ENCODE measurements around the gene TSPAN9.

Gene TSPAN9

DNA sequence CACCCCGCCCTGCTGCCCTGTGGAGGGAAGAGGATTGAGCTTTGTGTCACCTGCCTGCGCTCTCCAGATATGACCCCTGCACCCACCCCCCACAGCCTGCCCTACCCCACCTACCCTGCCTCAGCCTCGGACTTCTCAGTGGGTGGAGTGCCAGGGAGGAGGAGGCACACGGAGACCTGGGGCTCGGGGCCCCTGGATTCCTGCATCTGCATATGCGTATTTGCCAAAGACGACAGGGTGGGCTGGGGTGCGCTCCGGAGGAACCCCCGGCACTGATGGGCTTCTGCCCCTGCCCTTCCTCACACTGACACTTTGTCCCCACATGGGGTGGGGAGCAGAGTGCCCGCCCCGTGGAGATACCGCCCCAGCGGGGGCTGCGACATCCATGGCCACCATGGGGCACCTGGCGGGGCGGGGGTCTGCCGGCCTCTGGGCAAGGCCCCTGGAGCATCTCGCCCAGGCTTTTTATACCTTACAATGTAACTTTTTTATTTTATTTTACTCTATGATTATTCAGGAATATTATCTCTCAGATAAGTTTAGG, 206.0 kb downstream of the TSPAN9 start:
- DNase-seq, result no peak

- no peak for DNase-seq
Measured at GRCh38 chr12:3284405-3284804, 207.2 kb downstream of the TSPAN9 start.

GRCh38 chr12:3285570-3285969, 208.4 kb downstream of the TSPAN9 start:
- DNase-seq, result no peak

GRCh38 chr12:3288690-3289089, 211.5 kb downstream of the TSPAN9 start:
- DNase-seq, result no peak

GRCh38 chr12:3289702-3290101, 212.5 kb downstream of the TSPAN9 start:
- DNase-seq, result no peak

DNA sequence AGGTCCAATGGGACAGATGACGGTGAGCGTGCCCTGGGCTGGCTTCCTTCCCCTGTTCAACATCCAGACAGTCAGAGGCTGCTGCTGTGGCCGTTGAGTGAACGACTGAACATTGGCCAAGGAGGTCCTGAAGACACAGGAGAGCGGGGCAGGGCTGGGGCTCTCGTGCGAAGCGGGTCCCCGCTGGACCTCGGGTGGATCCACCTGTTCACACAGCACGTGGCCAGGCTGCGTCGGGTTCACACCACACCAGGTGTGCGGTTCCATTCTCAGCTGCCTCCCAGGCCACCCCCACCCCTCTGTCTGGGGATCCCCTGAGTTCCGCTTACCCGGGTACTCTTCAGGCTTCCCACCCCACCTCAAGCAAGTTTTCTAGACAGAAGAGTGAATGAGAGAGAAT, 214.8 kb downstream of the TSPAN9 start:
- no peak for DNase-seq

DNA sequence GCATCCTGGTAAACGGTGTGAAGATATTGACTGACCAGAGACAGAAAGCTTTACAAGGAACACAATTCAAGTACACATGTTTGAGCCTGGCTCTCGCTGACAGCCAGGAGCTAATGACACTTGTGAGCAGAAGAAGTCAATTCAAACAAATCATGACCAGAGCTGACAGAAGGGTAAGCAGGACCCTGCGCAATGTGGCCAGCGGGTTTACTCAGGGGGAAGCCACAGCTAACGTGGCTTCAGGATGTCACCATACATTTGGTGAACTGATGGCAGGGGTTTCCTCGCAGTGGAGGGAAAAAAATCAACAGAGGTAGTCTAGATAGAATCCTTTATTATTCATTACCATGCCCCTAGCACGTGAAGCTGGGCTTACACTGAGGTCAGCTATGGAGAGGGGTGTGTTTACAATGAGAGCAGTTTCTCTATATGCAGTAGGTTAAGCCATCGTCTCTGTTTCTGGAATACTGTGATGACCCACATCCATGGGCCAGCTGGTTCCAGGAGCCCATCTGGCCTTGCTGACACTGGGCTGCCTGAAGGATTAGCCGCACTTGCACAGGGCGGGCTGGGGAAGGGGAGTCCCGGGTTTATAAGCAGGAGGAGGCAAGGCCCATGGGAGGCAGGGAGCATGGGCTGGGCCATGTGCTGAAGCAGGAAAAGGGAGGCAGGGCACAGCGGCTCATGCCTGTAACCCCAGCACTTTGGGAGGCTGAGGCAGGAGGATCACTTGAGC, 215.7 kb downstream of the TSPAN9 start:
- DNase-seq, result no peak

DNA sequence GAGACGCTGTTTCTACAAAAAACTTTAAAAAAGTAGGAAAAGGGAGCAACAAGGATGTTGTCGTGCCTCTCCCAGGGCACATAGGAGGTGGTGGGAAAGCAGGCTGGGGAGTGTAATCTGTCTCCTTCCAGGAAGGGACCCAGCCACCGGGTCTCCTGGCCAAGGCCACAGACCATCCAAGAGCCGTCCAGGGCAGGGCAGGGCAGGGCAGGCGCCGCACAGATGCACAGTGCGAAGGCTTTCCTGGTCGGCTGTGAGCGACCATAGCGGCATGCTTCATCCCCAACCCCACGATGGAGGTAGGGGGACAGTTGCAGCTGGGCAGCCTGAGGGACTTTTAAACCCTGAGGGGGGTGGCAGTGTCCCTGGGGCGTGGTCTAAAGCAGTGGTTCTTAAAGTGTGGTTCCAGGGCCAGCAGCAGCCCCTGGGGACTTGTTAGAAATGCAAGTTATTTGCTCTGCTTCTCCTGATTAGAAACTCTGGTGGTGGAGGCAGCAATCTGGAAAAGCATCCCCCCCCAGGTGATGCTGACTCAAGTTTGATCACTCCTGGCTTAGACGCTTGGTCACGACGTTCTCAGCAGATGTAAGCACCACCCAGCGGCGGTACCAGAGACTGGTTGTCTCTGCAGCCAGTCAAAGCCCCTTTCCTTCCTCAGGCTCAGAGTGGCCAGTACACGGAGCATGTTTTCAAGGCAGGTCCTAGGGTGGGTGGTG, 216.4 kb downstream of the TSPAN9 start:
- no peak for DNase-seq

DNA sequence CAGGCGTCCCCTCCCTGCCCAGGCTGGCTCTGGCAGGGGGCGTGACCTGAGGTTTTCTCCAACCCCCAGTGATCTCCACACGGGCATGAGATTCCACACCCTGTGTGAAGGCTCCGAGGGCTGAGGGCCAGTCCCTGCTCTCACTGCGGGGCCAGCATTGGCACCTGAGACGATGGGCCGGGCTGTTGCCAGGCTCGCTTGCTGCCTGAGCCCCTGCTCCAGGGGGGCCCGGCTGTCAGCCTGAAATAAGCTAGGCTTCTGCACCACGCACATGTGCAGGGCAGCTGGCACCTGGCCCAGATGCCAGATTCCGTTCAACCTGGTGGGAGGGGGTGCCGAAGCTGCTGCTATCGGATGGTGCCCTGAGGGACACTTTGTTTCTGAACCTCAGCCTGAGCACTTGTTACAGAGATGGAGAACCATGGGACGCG, 217.3 kb downstream of the TSPAN9 start:
- no peak for DNase-seq

GRCh38 chr12:3295225-3295624, 218.0 kb downstream of the TSPAN9 start:
- DNase-seq, result no peak

GRCh38 chr12:3295646-3296408, 218.6 kb downstream of the TSPAN9 start:
- DNase-seq, result no peak

- no peak for DNase-seq
Measured at GRCh38 chr12:3296409-3296701, 219.2 kb downstream of the TSPAN9 start.

DNA sequence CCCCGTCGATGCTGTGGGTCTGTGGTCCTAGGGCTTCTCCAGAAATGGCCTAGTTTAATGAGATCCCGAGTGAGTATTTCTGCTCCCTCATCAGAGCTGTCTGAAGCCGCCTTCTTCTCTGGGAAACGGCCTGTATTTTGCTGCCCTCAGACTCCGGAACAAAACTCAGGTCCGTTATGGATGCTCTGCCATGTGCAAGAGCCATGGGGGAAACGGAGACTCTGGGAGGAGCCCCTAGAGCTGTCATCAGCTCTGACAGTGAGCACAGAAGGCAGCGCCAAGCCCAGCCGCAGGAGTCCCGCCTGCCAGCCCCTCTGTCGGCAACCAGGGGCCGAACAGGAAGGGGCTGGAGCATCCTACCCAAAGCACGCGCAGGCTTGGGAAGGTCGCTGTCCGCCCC, 221.4 kb downstream of the TSPAN9 start:
- no peak for DNase-seq

GRCh38 chr12:3299929-3300832, 223.0 kb downstream of the TSPAN9 start:
- peak; percentile 76 for DNase-seq

DNA sequence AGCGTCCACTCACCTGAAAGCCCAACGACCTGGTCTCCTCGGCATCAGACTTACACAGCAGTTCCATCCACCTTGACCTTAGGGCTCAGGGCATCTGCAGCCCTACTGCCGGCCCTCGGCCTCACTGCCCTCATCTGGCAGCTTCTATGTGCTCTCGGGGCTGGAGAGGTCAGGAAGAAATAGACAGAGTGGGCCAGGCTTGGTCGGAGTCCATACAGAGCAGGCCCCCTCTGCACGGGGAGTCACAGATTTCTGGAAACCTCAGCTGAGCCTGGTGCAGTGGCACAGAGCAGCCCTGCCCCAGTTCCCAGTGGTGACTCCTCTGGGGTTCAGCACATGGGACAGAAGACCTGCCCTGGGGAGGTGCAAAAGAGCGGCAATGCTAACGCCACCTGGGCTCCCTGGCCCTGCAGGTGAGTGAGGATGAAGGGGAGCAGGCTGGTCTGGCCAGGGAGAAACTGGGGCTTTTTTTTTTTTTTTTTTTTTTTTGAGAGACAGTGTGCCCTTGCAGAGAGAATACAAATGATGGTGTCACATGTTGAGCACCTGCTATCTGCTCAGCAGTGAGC, 223.7 kb downstream of the TSPAN9 start:
- no peak for DNase-seq

- no peak for DNase-seq
Measured at GRCh38 chr12:3302401-3303041, 225.3 kb downstream of the TSPAN9 start.

DNA sequence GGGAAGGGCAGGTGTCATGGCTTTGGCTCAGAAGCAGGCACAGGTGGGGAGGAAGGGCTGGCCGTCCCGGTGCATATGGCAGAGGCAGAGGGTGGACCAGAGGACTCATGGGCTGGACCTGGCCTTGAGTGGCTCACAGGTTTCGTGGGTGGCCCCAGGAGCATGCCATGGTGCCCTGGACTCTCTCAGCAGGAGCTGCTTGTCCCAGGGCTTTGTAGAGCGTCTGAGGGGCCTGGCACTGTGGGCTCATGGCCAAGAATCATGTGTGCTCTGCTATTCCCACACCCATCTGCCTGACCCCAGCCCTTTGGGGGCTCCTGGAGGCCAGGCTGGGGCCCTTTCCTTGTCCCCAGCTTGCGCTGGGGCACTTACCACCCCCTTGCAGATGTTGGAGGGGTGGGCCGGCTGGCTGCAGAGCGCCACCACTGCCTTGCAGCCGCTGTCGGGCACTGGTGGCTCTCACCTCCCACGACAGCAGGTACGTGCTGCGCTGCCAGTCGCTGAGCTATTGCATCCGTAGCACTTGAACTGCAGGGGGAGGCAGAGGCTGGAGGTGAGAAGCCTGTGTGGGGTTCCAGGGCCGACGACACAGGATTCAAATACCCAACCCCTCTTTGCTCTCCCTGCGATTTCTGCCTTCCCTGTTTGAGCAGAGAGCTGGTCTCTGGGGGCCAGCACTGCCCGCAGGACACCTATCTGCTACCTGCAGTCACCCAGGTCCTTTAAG, 226.4 kb downstream of the TSPAN9 start:
- DNase-seq, result no peak

DNA sequence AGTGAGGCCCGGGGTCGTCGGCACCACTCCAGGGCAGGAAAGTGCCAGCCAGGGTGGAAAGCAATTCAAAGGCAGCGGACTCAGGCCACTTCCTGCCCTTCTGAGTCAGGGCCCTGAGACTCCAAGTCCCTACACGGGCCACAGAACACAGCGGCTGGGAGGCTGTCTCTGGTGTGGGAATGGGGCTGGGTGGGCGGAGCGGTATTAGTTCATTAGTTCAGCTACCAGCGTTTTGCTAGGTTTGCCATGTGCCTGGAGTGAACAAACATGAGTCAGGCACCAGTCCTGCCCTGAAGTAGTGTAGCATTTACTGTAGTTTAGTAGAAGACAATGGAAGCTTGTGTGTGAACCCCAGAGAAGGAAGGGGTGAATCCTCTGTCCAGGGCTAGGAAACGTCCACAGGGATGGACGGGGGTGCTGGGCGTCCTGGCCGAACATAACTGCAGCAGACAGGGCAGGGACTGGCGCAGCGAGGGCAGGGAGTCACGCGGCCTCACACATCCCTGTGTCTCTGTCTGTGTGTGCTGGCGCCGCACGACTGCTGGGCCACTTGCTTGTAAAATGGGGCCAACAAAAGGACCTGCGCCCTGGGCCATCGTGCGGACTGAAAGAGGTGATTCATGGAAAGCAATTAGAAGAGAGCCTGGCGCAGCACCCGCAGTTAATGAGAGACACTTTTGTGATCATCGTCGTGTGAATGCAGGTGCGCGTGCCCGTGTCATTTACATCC, 227.4 kb downstream of the TSPAN9 start:
- no peak for DNase-seq

GRCh38 chr12:3305464-3305863, 228.3 kb downstream of the TSPAN9 start:
- DNase-seq, result no peak

DNA sequence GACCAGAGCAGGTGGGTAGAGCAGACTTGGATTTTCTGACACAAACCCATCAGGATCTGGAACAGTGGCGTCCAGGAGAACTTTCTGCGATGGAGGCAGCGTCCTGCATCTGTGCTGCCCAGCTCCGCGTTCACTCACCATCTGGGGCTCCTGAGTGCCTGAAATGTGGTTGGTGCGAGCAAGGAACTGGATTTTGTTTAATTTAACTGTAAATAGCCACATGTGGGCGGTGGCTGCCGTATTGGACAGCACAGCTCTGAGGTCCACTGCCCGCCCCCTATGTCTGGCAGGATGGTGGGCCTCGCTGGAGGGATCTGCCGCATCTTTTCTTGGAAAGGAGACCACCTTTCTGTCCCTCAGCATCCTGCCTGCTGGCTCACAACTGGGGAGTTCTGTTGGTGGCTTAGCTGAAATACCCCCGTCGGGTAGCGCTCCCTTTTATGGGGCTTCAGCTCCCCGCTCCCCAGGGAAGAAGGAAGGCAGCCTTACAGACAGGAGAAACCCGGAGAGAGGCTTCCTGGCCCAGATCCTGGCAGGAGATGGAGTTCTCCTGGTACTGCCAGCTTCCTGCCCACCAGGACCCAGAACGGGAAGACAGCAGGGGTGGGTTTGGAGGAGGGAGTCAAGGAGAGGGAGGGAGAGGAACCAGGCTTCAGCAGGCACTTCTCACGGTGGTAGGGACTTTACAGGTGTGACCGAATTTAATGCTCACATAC, 228.9 kb downstream of the TSPAN9 start:
- DNase-seq, result no peak
